ENCODE measurements around the gene DCC.

DNA sequence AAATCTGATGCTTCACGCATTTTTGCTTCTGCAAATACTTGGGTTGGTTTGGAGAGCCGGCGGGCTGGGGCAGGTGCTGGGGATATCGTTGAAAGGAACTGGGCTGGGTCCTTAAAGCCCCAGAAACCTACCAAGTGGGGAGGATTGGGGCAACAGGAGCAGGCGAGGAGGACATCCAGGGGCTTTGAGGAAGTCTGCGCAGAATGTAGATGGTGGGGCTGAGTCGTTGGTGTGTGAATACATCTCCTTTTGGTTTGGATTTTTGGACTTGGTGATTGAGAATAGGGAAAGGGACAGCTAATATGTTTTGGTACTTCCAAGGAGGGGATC, 1.1 kb downstream of the DCC start:
- TF ChIP-seq POLR2A (IDR thresholded peaks at IDR 0.05; ENCODE audit: low read length), result no peak
- TF ChIP-seq GATA1 (IDR thresholded peaks at IDR 0.05; ENCODE audit: low read depth, low read length), result no peak
